Pancreas (tissue), 10 donors: ENCODE data around the gene OGT. TPM values are rescaled to one million over a fixed set of nuclear protein-coding genes. Genes with fewer than 3 reads are reported as not detected.

Experiments
- ATAC-seq, 4 donors: fragments of 200-7000 bp; cut with Tn5 transposase; one replicate each; pipeline versions ENCODE4 v1.8.0 to v1.9.1; 2020; ENCODE audit warnings: mild to moderate bottlenecking in 4 of 4, moderate library complexity in 4 of 4
- DNase-seq, 6 donors: peaks; one replicate each; pipeline ENCODE4 v3.0.0-alpha.2; 2020
- FAIRE-seq: peaks from 2 replicates; lab custom pipeline; 2012; peaks lifted over from hg19 to GRCh38; lab: Jason Lieb, UNC
- H3K27ac ChIP-seq, 4 donors: fragments of 200-600 bp; sonication (generic); 1 replicate in 3 of 4; 2 replicates in 1 of 4; pipeline versions ENCODE4 v1.5.0 to v1.8.0; 2020
- H3K27me3 ChIP-seq, 4 donors: fragments of 200-600 bp; one replicate each; pipeline ENCODE4 v1.8.0; 2021
- H3K36me3 ChIP-seq, 3 donors: fragments of 200-600 bp; sonication (generic) in 1 of 3; one replicate each; pipeline versions ENCODE4 v1.5.0 to v1.8.0; 2020 to 2021
- H3K4me1 ChIP-seq, 3 donors: fragments of 200-600 bp; one replicate each; pipeline ENCODE4 v1.8.0; 2021
- H3K4me3 ChIP-seq, 4 donors: fragments of 200-600 bp; sonication (generic) in 2 of 4; one replicate each; pipeline versions ENCODE4 v1.5.0 to v1.8.0; 2020 to 2021
- H3K9me3 ChIP-seq, 4 donors: fragments of 200-600 bp; one replicate each; pipeline ENCODE4 v1.8.0; 2021
- WGBS, 2 donors: extraction: QIAGEN DNeasy Blood & Tissue Kit; methylation state at CpG; one replicate each; pipeline ENCODE4 v1.1.7; 2013; 5-methylcytosine and 5-hydroxymethylcytosine counted together
- intact Hi-C, 3 donors: fragments of 100-400 bp; cut with DNase I; formaldehyde crosslinking; loops; one replicate each; pipeline versions ENCODE4 v1.11.1 to v1.14.2; 2022
- polyA plus RNA-seq, 2 donors: library from polyadenylated mRNA; stranded (reverse); fragments of 200-250 nt; gene quantifications; one replicate each; pipeline ENCODE4 v1.2.3, GENCODE V29; 2013
- total RNA-seq, 6 donors: library from RNA; stranded (reverse); fragmentation: NEBNext Ultra II Directional in 4 of 6; extraction: Animal tissue kit (Norgen Biotek cat#: 25700) in 4 of 6; gene quantifications; one replicate each; pipeline versions ENCODE4 v1.2.1 to v1.2.4, GENCODE V29; 2021 to 2023
- TF ChIP-seq, protein P1 (sequence below), 4 donors: fragments of 200-600 bp; sonication (generic) in 3 of 4; IDR thresholded peaks; one replicate each; pipeline versions ENCODE4 v1.5.0 to v1.8.0; 2021; ENCODE audit warnings: antibody characterized with exemption in 4 of 4
- donor health status: healthy with polysubstance abuse.
- donor health status: DM: no; HTN: no; CAD: no; lungs with moderate emphysema.
- donor health status: DM: no; HTN: no; CAD: no.
- donor health status: control.
- donor health status: control.
- donor health status: Bipolar disorder and iron deficiency.
- donor health status: DM: yes; HTN: yes; CAD: no.
- donor health status: DM: no; HTN: no; CAD: no.
- donor health status: DM: no; HTN: no; CAD: no.
- donor health status: DM: yes; HTN: yes; CAD: no.

Gene OGT
- total and polyA plus RNA-seq, 8 donors = 47.8 to 118 (median 74.5) TPM

DNA sequence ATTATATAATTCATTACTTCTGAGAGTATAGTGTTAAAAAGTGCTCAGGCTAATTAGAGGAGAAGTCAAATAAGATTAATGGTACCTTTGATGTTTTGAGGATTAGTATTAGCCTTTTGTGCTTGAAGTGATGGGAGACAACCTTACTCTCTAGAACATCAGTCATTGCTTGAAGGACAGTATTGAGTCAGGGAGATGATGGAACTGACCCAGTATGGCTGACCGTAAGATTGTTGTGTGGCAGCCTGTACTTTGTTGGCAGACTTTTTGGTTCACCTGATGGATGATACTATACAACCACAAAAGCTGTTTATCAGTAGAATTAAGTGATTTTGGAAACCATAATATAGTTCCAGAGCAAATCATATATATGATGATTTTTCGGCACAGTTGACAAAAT is 9.9 kb downstream of the OGT start:
- H3K27ac ChIP-seq = peak overlapping the region in 1 of 4 donors; percentile 51
- ATAC-seq (no peak), FAIRE-seq (no peak), DNase-seq (no peak)
- no peak overlapping the region for H3K4me3 ChIP-seq
- H3K9me3 ChIP-seq = no peaks in the 10 kb centered on the region
- TF ChIP-seq, protein P1, sequence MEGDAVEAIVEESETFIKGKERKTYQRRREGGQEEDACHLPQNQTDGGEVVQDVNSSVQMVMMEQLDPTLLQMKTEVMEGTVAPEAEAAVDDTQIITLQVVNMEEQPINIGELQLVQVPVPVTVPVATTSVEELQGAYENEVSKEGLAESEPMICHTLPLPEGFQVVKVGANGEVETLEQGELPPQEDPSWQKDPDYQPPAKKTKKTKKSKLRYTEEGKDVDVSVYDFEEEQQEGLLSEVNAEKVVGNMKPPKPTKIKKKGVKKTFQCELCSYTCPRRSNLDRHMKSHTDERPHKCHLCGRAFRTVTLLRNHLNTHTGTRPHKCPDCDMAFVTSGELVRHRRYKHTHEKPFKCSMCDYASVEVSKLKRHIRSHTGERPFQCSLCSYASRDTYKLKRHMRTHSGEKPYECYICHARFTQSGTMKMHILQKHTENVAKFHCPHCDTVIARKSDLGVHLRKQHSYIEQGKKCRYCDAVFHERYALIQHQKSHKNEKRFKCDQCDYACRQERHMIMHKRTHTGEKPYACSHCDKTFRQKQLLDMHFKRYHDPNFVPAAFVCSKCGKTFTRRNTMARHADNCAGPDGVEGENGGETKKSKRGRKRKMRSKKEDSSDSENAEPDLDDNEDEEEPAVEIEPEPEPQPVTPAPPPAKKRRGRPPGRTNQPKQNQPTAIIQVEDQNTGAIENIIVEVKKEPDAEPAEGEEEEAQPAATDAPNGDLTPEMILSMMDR (IDR thresholded peaks at IDR 0.05) = no peak
- 73 to 80% methylated on average over 2 of the region's 2 CpGs for WGBS, 2 donors
- H3K36me3 ChIP-seq = peaks cover 0 to 14% (median 10%) of the 10 kb centered on the region in 3 donors
- H3K4me1 ChIP-seq = peaks cover 0 to 17% (median 14%) of the 10 kb centered on the region in 3 donors
- no peaks in the 10 kb centered on the region for H3K27me3 ChIP-seq
- intact Hi-C loops = no loop called here

DNA sequence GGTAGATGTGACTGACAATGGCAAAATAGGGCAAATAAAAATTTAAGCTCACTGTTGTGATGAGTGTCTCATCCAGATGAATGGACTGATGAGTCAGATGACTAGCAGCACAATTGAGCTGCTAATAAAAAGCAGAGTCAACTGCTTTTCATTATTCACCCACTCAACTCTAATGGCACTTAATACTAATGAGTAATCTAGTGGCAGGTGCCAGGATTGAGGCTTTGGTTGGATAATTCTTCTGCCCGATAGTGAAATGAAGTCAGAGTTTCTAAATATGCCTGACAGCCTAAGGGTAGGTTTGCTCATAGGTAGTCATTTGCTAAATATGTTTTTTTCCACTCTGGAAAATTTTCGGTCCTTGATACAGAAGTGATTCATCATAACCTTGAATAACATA is 10.4 kb downstream of the OGT start:
- intact Hi-C loops = no loop called here
- WGBS, 2 donors = 6 to 27% methylated on average over 2 of the region's 2 CpGs
- H3K27me3 ChIP-seq = peaks cover 0 to 3% (median 0%) of the 10 kb centered on the region in 4 donors
- no peak for FAIRE-seq
- TF ChIP-seq, protein P1 (IDR thresholded peaks at IDR 0.05) = no peak
- H3K4me1 ChIP-seq = peaks cover 0 to 14% (median 12%) of the 10 kb centered on the region in 3 donors
- H3K27ac ChIP-seq = peak overlapping the region in 1 of 4 donors; percentile 51
- ATAC-seq = peak; percentile 52 to 74 (median 58)
- H3K9me3 ChIP-seq = no peaks in the 10 kb centered on the region
- DNase-seq = no peak
- no peak overlapping the region for H3K4me3 ChIP-seq
- peaks cover 0 to 17% (median 10%) of the 10 kb centered on the region in 3 donors for H3K36me3 ChIP-seq

DNA sequence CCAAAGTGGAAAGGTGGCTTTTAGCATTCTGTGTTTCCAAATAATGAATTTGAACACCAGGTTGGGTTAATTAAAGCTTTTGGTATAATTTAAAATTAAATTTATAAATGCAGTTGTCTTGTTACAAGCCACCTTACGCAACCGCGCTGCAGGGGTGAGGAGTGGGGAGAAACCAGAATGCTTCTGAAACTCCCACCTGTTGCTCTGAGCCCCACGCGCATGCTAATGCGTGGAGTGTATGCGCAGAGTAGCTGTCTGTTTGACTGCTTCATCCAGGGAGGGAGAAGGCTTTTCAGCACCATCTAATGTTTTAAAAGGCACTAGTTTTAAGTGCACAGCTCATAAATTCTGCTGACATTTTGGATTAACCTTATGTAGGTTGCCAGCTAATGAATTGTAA is 12.5 kb downstream of the OGT start:
- Histone ChIP-seq H3K4me3 (no peak overlapping the region), H3K9me3 (no peaks in the 10 kb centered on the region), H3K27me3 (peaks cover 0 to 3% (median 0%) of the 10 kb centered on the region in 4 donors), H3K36me3 (peaks cover 0 to 17% (median 10%) of the 10 kb centered on the region in 3 donors), H3K4me1 (peaks cover 0 to 14% (median 8%) of the 10 kb centered on the region in 3 donors), H3K27ac (no peak overlapping the region)
- intact Hi-C loops = no loop called here
- TF ChIP-seq, protein P1 (IDR thresholded peaks at IDR 0.05) = no peak
- no peak for FAIRE-seq
- 81 to 85% methylated on average over 7 of the region's 7 CpGs for WGBS, 2 donors
- no peak for DNase-seq
- no peak for ATAC-seq

GRCh38 chrX:71546879-71547278 is 14.0 kb downstream of the OGT start:
- DNase-seq (no peak), ATAC-seq (no peak), FAIRE-seq (no peak)
- peaks cover 0 to 3% (median 0%) of the 10 kb centered on the region in 4 donors for H3K27me3 ChIP-seq
- intact Hi-C loops = no loop called here
- TF ChIP-seq, protein P1 (IDR thresholded peaks at IDR 0.05) = no peak
- H3K36me3 ChIP-seq = peaks cover 0 to 17% (median 10%) of the 10 kb centered on the region in 3 donors
- H3K4me1 ChIP-seq = peaks cover 0 to 14% (median 8%) of the 10 kb centered on the region in 3 donors
- H3K4me3 ChIP-seq = no peak overlapping the region
- H3K27ac ChIP-seq = no peak overlapping the region
- H3K9me3 ChIP-seq = no peaks in the 10 kb centered on the region
- WGBS, 2 donors = 86 to 88% methylated on average over 13 of the region's 13 CpGs

- H3K36me3 ChIP-seq = peaks cover 0 to 17% (median 10%) of the 10 kb centered on the region in 3 donors
- no peaks in the 10 kb centered on the region for H3K9me3 ChIP-seq
- peaks cover 0 to 10% (median 8%) of the 10 kb centered on the region in 3 donors for H3K4me1 ChIP-seq
- ATAC-seq = no peak
- no peak for FAIRE-seq
- TF ChIP-seq, protein P1 (IDR thresholded peaks at IDR 0.05) = no peak
- intact Hi-C loops = no loop called here
- no peak overlapping the region for H3K27ac ChIP-seq
- peaks cover 0 to 3% (median 0%) of the 10 kb centered on the region in 4 donors for H3K27me3 ChIP-seq
- no peak for DNase-seq
- no peak overlapping the region for H3K4me3 ChIP-seq
- 81 to 92% methylated on average over 7 of the region's 7 CpGs for WGBS, 2 donors
Observed at GRCh38 chrX:71547339-71547738, 14.4 kb downstream of the OGT start.
